ENCODE measurements around the gene AP5M1. TPM values are rescaled to one million over a fixed set of nuclear protein-coding genes. Genes with fewer than 3 reads are reported as not detected.

Gene AP5M1
- total RNA-seq, 1 experiment from 2014 or later = 58.7 TPM

GRCh38 chr14:57287745-57288144 lies 19.0 kb downstream of the AP5M1 start:
- no TSS peak for BruUV-seq (replicated peaks)
- DNase-seq (ENCODE audit: low spot score) = no peak
- Histone ChIP-seq H3K9me3 (ENCODE audit: low read depth, low read length, poor library complexity, severe bottlenecking) (no peaks in the 10 kb centered on the region), H3K36me3 (ENCODE audit: insufficient read depth, low read length, poor library complexity, severe bottlenecking) (peaks cover 26% of the 10 kb centered on the region), H3K4me1 (ENCODE audit: insufficient read depth, low read length, poor library complexity, severe bottlenecking) (no peaks in the 10 kb centered on the region), H3K27ac (ENCODE audit: low read depth, low read length, poor library complexity, severe bottlenecking) (no peak overlapping the region), H3K4me3 (ENCODE audit: low read depth, low read length, poor library complexity, severe bottlenecking) (no peak overlapping the region), H3K27me3 (replicated peaks; ENCODE audit: insufficient read depth, low read depth, low read length, poor library complexity) (no peaks in the 10 kb centered on the region)
- TF ChIP-seq CTCF (conservative IDR thresholded peaks at IDR 0.05; ENCODE audit: low read depth, low read length) (no peak), EZH2 (IDR thresholded peaks at IDR 0.05; ENCODE audit: borderline replicate concordance, low read depth, low read length, poor library complexity, severe bottlenecking) (no peak)
- intact Hi-C loops (cut with micrococcal nuclease; ENCODE audit: unreplicated experiment) = no loop called here
- ChIA-PET CTCF (no interaction called here), POLR2A (ENCODE audit: low non-redundant PET) (no interaction called here)

GRCh38 chr14:57290751-57291150 lies 22.0 kb downstream of the AP5M1 start:
- intact Hi-C loops (cut with micrococcal nuclease; ENCODE audit: unreplicated experiment) = loop anchor here (5.0 kb wide), 1 partner anchor 798 kb away; no protein-coding TSS in a partner anchor
- H3K9me3 ChIP-seq (ENCODE audit: low read depth, low read length, poor library complexity, severe bottlenecking) = no peaks in the 10 kb centered on the region
- no peaks in the 10 kb centered on the region for H3K27me3 ChIP-seq (replicated peaks; ENCODE audit: insufficient read depth, low read depth, low read length, poor library complexity)
- no peak for DNase-seq (ENCODE audit: low spot score)
- BruUV-seq (replicated peaks) = no TSS peak
- POLR2A ChIA-PET (ENCODE audit: low non-redundant PET) = no interaction called here
- H3K27ac ChIP-seq (ENCODE audit: low read depth, low read length, poor library complexity, severe bottlenecking) = no peak overlapping the region
- H3K36me3 ChIP-seq (ENCODE audit: insufficient read depth, low read length, poor library complexity, severe bottlenecking) = peaks cover 16% of the 10 kb centered on the region
- H3K4me3 ChIP-seq (ENCODE audit: low read depth, low read length, poor library complexity, severe bottlenecking) = no peak overlapping the region
- peaks cover 4% of the 10 kb centered on the region for H3K4me1 ChIP-seq (ENCODE audit: insufficient read depth, low read length, poor library complexity, severe bottlenecking)
- TF ChIP-seq EZH2 (IDR thresholded peaks at IDR 0.05; ENCODE audit: borderline replicate concordance, low read depth, low read length, poor library complexity, severe bottlenecking) = no peak
- no peak for TF ChIP-seq CTCF (conservative IDR thresholded peaks at IDR 0.05; ENCODE audit: low read depth, low read length)
- CTCF ChIA-PET = no interaction called here

- intact Hi-C loops (cut with micrococcal nuclease; ENCODE audit: unreplicated experiment) = loop anchor here (5.0 kb wide), 1 partner anchor 800 kb away; no protein-coding TSS in a partner anchor
- POLR2A ChIA-PET (ENCODE audit: low non-redundant PET) = no interaction called here
- no peak for DNase-seq (ENCODE audit: low spot score)
- Histone ChIP-seq H3K27ac (ENCODE audit: low read depth, low read length, poor library complexity, severe bottlenecking) (no peak overlapping the region), H3K9me3 (ENCODE audit: low read depth, low read length, poor library complexity, severe bottlenecking) (no peaks in the 10 kb centered on the region), H3K4me1 (ENCODE audit: insufficient read depth, low read length, poor library complexity, severe bottlenecking) (peaks cover 4% of the 10 kb centered on the region), H3K4me3 (ENCODE audit: low read depth, low read length, poor library complexity, severe bottlenecking) (no peak overlapping the region), H3K27me3 (replicated peaks; ENCODE audit: insufficient read depth, low read depth, low read length, poor library complexity) (no peaks in the 10 kb centered on the region), H3K36me3 (ENCODE audit: insufficient read depth, low read length, poor library complexity, severe bottlenecking) (peaks cover 7% of the 10 kb centered on the region)
- TF ChIP-seq EZH2 (IDR thresholded peaks at IDR 0.05; ENCODE audit: borderline replicate concordance, low read depth, low read length, poor library complexity, severe bottlenecking) (no peak), CTCF (conservative IDR thresholded peaks at IDR 0.05; ENCODE audit: low read depth, low read length) (no peak)
- CTCF ChIA-PET = interaction anchor here (0.6 to 0.7 kb wide), 2 partner anchors 99 to 869 kb away, joined by 3 to 4 read pairs; no protein-coding TSS in a partner anchor
- no TSS peak for BruUV-seq (replicated peaks)
Observed at GRCh38 chr14:57291692-57292647, 23.2 kb downstream of the AP5M1 start.
